Stimulated activated CD8-positive, alpha-beta memory T cell treated with anti-CD3 and anti-CD28 coated beads, Interleukin-4, amount 100 ng/mL, for 48 hours (primary cell): Measurements from ENCODE around the gene BDKRB2.

Experiments
- DNase-seq: peaks from one replicate; pipeline ENCODE4 v3.0.0-alpha.2; 2020

BDKRB2 gene

GRCh38 chr14:96176811-96177211 is 27.8 kb upstream of the BDKRB2 start:
- no peak for DNase-seq

GRCh38 chr14:96177766-96178375 is 26.8 kb upstream of the BDKRB2 start:
- DNase-seq = no peak

GRCh38 chr14:96178461-96179321 is 25.9 kb upstream of the BDKRB2 start:
- no peak for DNase-seq

DNA sequence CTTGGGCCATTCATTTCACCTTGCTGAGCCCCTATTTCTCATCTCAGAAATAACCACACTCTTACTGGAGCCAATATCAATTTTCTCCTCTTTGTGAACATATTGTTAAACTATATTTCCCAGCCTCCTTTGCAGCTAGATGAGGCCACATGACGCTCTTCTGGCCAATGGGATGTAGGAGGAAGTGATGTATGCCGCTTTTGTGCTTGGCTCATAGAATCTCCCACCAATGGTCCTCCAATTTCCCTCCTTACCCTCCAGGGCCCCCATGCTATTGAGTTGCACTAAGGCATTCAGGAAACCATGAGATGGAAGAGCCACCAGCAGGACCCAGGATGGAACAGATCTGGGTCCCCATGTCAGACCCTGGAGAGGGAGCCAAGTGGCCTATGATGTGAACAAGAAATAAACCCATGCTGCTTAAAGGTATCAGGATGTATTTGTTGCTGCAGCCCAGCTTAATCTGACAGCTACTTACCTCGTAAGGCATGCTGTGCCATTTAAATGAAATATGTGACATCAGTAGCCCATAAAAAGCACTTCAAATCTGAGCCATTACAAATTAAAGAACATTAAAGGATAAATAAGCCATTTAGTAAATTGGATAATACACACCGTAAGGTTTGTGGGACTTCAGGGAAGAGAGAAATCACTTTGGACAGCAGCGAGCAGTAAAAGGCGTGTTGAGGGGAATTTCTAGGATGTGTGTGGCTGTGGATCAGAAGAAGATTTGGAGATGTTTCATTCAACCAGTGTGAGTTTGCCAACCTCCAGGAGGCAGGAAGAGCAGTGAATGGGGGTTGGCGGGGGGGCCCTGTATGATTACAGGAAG is 24.4 kb upstream of the BDKRB2 start:
- no peak for DNase-seq

DNA sequence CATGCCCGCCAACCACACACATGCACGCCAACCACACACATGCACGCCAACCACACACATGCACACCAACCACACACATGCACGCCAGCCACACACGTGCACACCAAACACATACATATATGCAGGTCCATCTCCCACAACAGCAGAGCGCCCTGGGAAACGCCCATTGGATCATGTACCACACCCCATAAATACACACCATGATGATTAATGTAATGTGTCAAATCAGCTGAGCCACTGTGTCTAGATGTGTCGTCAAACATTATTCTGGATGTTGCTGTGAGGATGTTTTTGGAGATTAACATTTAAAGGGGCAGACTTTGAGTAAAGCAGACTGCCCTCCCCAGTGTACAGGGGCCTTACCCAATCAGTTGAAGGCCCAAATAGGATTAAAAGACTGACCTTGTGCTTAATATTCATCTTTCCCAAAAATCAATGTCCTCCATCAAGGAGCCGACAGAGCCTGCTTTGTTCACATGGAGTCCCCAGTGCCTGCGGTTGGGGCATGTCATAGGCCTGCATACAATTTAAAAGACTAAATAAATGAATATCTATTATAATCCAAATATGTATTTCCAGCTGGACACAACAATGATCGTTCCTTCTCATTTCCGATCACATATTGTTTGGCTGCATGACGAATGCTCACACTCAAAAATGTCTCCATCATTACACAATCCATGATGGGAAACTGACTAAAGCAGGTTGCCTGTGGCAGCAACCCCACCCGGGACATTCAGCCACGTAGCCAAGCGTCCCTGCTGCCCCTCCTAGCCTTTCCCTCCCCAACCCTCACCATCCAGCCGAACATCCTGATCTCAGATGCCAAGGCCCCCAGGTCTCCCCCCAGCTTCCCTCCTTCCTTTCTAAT is 23.2 kb upstream of the BDKRB2 start:
- no peak for DNase-seq

- no peak for DNase-seq
These were observed 22.1 kb upstream of the BDKRB2 start for GRCh38 chr14:96182546-96182945.

GRCh38 chr14:96184737-96185136 is 19.9 kb upstream of the BDKRB2 start:
- DNase-seq = no peak

DNA sequence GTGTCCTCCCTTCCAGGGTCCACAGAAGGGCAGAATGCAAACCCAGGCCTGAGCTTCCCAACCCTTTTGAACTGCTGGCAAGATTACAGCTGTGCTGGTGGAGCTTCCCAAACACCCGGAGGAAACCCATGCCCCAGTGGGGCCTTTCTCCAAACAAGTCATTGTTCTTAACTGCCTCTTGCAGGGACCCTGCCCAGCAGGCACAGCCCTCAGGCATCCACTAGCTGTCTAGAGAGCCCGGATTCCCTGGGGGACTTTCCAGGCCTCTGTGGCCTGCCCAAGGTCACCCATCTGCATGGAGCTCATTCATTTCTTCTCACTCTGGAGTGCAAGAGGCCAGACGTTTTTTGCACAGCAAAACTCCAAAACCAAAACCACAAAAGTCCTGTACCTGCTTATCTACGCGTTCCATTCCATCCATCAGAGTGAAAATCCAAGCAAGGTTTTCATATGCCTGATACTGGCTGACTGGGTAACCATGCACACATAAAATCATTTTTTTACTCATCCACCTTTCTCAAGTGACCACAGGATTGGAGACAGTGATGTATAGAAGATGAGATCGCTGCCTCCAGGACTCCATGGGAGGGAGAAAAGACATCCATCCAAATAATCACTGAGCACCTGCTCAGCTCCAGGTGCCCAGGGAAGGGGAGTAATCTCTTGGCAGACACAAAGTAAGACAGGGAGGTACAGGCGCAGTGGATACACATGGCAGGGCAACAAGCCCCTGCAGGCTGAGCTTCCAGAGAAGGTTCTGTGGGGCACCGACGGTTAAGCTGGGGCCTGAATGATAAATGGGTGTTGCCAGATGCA is 17.2 kb upstream of the BDKRB2 start:
- DNase-seq = no peak

DNA sequence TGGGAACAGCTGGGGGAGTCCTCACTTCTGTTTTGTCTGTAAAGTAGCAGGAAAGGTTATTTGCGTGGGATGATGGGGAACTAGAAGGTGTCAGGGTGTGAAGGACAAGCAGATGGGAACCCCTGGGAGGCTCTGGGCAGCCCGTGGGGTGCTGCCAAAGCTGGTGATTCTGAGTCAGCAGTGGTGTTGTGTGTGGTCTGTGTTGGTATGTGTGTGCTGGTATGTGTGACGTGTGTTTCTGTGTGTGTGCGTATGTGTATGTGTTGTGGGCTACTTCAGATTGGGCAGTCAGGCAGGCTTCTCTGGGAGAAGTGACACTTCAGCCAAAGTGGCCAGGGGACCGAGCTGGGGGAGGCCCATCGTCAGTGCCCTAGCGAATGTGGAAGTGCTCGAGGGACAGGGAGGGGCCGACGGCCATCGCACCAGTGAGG is 15.3 kb upstream of the BDKRB2 start:
- no peak for DNase-seq

- no peak for DNase-seq
These were observed 13.3 kb upstream of the BDKRB2 start for GRCh38 chr14:96191353-96191752.

- no peak for DNase-seq
These were observed 12.7 kb upstream of the BDKRB2 start for GRCh38 chr14:96191841-96192462.

DNA sequence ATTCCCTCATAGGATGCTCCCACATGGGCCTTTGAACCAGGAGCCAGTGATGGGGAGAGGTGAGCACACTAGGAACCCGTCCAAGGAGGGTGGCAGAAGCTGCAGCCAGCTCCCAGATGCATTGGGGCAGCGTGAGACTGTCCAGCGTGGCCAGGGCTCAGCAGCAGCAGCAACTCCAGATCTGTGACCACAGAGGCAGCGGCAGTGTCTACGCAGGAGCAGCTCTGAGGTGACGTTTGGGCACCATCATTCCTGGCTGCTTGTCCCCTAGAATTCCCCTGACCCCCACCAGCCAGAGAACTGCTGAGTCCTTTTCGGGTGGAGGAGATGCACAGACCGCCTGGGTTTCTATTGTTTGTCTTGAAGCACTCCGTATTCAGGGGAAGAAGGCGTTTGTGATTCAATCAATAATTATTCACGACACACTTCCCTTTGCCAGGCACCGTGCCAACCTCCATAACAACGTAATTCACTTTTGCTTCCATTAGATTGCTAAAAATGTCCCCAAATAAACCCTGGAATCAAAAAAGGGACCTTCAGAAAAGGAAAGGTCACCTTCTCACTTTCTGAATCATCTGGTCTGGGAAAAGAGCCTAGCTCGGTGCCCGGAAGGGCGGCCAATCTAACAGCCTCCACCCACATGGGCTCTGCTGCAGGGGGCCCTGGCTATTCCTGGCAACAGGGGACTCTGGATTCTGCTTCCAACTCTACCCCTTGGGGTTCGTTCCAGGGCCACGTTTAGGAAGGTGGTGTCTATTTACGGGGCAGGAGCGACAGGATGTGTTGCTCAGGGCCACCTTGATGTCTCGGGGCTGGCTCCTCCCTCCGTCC is 11.4 kb upstream of the BDKRB2 start:
- DNase-seq = no peak

DNA sequence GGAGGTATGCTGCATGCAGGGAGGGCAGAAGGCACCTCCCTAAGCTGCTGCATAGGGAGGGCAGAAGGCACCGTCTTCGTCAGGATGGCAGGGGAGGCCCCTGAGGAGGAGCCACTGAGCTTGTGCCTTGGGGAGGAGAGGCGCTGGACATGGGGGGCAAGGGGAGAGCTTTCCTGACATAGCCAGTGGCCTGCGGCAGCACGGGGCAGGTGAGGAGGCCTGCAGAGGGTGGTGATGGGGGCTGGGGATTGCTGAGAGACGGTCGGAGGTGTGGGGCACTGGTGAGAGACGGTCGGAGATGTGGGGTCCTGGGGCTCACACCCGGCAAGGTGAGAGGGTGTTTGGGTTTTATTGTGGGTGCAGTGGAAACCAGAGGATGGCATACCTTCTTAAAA is 10.4 kb upstream of the BDKRB2 start:
- no peak for DNase-seq

DNA sequence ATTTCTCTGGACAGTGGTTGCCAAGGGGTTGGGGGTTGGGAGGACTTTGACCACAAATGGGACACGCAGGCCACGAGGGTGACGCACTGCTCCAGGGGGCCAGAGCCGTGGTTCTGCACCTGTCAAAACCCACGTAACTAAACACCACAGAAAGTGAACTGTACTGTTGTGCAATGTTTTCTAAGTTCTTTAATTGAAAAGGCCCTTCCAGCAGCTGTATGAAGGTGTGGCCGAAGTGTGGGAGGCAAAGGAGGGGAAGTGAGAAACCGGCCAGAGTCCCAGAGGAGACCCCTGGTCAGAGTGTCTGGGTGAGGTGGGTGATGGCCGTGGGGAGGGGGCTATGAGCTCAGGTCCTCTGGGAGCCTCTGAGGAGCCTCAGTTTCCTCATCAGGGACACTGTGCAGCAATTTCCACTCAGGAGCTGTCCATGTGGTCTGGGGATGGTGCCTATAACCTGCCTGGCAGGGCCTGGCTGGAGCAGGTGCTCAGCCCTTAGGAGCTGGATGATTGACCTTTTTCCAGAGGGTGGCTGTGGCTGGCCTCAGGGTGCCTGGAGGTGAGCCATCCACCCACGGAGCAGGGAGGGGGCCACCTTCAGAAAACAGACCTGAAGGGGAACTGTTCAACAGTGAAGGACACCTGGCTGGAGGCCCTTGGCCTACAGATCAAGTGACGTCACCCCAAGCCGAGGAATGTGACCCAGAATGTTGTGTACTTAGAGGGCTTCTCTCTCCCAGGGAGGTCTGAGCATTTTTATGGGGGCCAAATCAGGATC is 9.8 kb upstream of the BDKRB2 start:
- no peak for DNase-seq

GRCh38 chr14:96195441-96196081 is 9.1 kb upstream of the BDKRB2 start:
- DNase-seq = no peak

DNA sequence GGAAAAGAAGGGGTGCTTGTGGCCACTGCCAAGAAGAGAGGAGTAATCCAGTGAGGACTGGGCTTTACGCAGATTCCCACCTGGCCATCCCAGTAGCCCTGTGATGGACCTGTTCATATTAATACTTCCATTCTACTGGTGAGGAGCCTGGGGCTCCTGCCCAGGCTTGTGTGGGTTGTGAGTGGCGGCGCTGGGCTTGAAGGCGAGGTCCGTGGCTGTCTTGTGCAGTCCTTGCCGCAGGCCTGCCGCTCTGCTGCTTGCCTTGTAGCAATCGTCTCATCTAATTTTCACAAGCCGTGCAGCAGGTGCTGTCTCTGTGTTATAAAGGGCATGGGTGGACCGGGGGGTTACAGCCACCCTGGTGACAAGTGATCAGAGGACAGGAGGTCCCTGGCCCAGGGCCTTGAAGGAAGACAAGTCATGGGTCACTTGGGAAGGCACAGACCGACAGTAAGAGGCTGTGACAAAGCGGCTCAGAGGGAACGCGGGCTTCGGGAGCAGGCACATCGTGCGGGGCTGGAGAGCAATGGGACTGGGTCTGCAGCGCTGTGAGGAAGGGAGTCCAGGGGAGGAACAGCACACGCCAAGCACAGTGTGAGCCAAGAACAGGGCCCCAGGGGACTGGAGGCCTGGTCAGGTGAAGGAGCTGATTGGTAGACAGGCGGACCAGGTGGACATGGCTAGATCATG is 7.3 kb upstream of the BDKRB2 start:
- DNase-seq = no peak

GRCh38 chr14:96197969-96198368 is 6.7 kb upstream of the BDKRB2 start:
- no peak for DNase-seq

- no peak for DNase-seq
These were observed 6.1 kb upstream of the BDKRB2 start for GRCh38 chr14:96198430-96199130.
